ENCODE data around the gene PCGF1. TPM values are rescaled to one million over a fixed set of nuclear protein-coding genes. Genes with fewer than 3 reads are reported as not detected.
A peak's percentile ranks its signal among the peaks of the same experiment; 100 is the strongest.

Gene PCGF1
- total and polyA plus RNA-seq, 2 of the 8 experiments (the other 6 are each of a cell fraction or from before 2014, with no cell fraction given), result 10.0 to 23.7 TPM

GRCh38 chr2:74536166-74536950 is 28.9 kb upstream of the PCGF1 start:
- peaks cover 2 to 17% (median 10%) of the 10 kb centered on the region in 4 experiments; a peak in 7 of 8 replicates for H3K36me3 ChIP-seq (ENCODE audit: control insufficient read depth in 2 of 4, insufficient read depth in 4 of 4, low read length in 3 of 4)
- no peak overlapping the region for H2BK15ac ChIP-seq (ENCODE audit: low read length)
- no peak overlapping the region for H3K4me2 ChIP-seq (ENCODE audit: insufficient read depth in 1 of 2, low read depth in 2 of 2, low read length in 2 of 2)
- no peak overlapping the region for H3K9ac ChIP-seq (replicated peaks in 1 of 4; ENCODE audit: extremely low read depth in 1 of 4, low read depth in 3 of 4, low read length in 3 of 4)
- ChIA-PET CTCF (ENCODE audit: partially characterized antibody) (interaction anchor here (0.5 to 1.2 kb wide), 4 partner anchors 10 to 51 kb away, joined by 3 read pairs; no protein-coding TSS in a partner anchor), POLR2A (ENCODE audit: partially characterized antibody) (interaction anchor here (1.1 to 2.3 kb wide), 4 partner anchors 10 to 38 kb away, joined by 3 to 6 read pairs (median 4); partner anchors contain the start of genes DQX1 and LBX2)
- H3K4me3 ChIP-seq (ENCODE audit: extremely low read depth in 1 of 4, insufficient read depth in 2 of 4, low read depth in 3 of 4, low read length in 4 of 4), result no peak overlapping the region
- H2BK12ac ChIP-seq (ENCODE audit: low read depth, low read length), result no peak overlapping the region
- no peak overlapping the region for H2AFZ ChIP-seq (ENCODE audit: low read length)
- no peaks in the 10 kb centered on the region for H3K27me3 ChIP-seq (replicated peaks in 1 of 4; ENCODE audit: control insufficient read depth in 3 of 4, extremely low read depth in 1 of 4, insufficient read depth in 3 of 4, low read length in 3 of 4)
- H4K20me1 ChIP-seq (replicated peaks in 1 of 2; ENCODE audit: control insufficient read depth in 1 of 2, insufficient read depth in 2 of 2, low read length in 2 of 2), result peaks cover 3 to 10% of the 10 kb centered on the region in 2 experiments
- DNase-seq (ENCODE audit: low read depth in 1 of 2, low spot score in 2 of 2), result no peak
- H4K8ac ChIP-seq (ENCODE audit: extremely low read depth, insufficient read depth, low read length), result peak overlapping the region; percentile 9; the same call in 1 of the 2 replicates
- H4K91ac ChIP-seq (replicated peaks; ENCODE audit: insufficient read length, low read length), result no peak overlapping the region
- no peak overlapping the region for H3K14ac ChIP-seq (ENCODE audit: insufficient read length)
- no peaks in the 10 kb centered on the region; a peak in 1 of 7 replicates for H3K4me1 ChIP-seq (replicated peaks in 1 of 4; ENCODE audit: control insufficient read depth in 3 of 4, insufficient read depth in 4 of 4, low read length in 3 of 4)
- H3K23ac ChIP-seq (ENCODE audit: insufficient read length), result no peak overlapping the region
- no peak overlapping the region for H2AK5ac ChIP-seq (ENCODE audit: low read depth, low read length)
- H3K79me2 ChIP-seq (ENCODE audit: control insufficient read depth in 1 of 2, insufficient read depth in 2 of 2, low read length in 2 of 2), result no peaks in the 10 kb centered on the region
- H2BK120ac ChIP-seq (replicated peaks; ENCODE audit: low read depth, low read length), result no peak overlapping the region
- no peak overlapping the region for H3K18ac ChIP-seq (ENCODE audit: extremely low read depth, low read length)
- H3K79me1 ChIP-seq (ENCODE audit: low read depth, low read length), result peaks cover 2% of the 10 kb centered on the region; the same call in 1 of the 2 replicates
- H3K27ac ChIP-seq (ENCODE audit: low read depth, low read length), result no peak overlapping the region
- no peak overlapping the region for H3K4ac ChIP-seq (replicated peaks; ENCODE audit: insufficient read length, low read depth, low read length)
- no peak overlapping the region for H4K5ac ChIP-seq (ENCODE audit: insufficient read length, low read depth, low read length)
- H2BK5ac ChIP-seq (ENCODE audit: low read depth, low read length), result no peak overlapping the region
- 92% methylated on average over 23 of the region's 23 CpGs; no CpG with 5 or more reads in 1 of the 2 experiments for WGBS, 2 experiments (ENCODE audit: extremely low coverage in 1 of 2, insufficient coverage in 1 of 2, insufficient read length in 1 of 2, insufficient replicate concordance in 2 of 2, low coverage in 1 of 2, low lambda C conversion rate in 2 of 2, missing lambda C conversion rate in 1 of 2)
- H3K9me3 ChIP-seq (ENCODE audit: insufficient read depth in 2 of 2, low read depth in 1 of 2, low read length in 1 of 2), result no peaks in the 10 kb centered on the region
- no peaks in the 10 kb centered on the region; the same call in 1 of the 2 replicates for H3K23me2 ChIP-seq (ENCODE audit: low read depth, low read length)
- H2BK20ac ChIP-seq (ENCODE audit: low read length), result no peak overlapping the region
- FAIRE-seq, result no peak
- no peak overlapping the region for H3K56ac ChIP-seq (replicated peaks; ENCODE audit: insufficient read length, low read depth, low read length)
- TF ChIP-seq MAX (IDR thresholded peaks at IDR 0.05) (no peak), MAFK (IDR thresholded peaks at IDR 0.05; ENCODE audit: low read depth, low read length) (no peak), E2F6 (IDR thresholded peaks at IDR 0.05) (no peak), HDAC6 (IDR thresholded peaks at IDR 0.05; ENCODE audit: low read depth, low read length) (no peak), YY1 (IDR thresholded peaks at IDR 0.05; ENCODE audit: low read depth, low read length) (no peak), POLR2AphosphoS5 (IDR thresholded peaks at IDR 0.05; ENCODE audit: low read depth, low read length) (no peak), CTBP2 (IDR thresholded peaks at IDR 0.05; ENCODE audit: borderline replicate concordance, insufficient read depth, insufficient read length, low read length) (no peak), POU5F1 (IDR thresholded peaks at IDR 0.05; ENCODE audit: low read depth, low read length) (no peak), SAP30 (IDR thresholded peaks at IDR 0.05; ENCODE audit: insufficient read depth, insufficient replicate concordance, low read length) (no peak), TAF1 (IDR thresholded peaks at IDR 0.05; ENCODE audit: low read depth, low read length) (no peak)
